Mesendoderm (in vitro differentiated cells): ENCODE data around the gene INO80B.
"Not testable (repeated sequence)": the region's sequence is repeated elsewhere in the genome, so short reads cannot be mapped to it uniquely, and the experiment has no call there.

Source experiments
- DNase-seq: peaks from one replicate; pipeline ENCODE4 v3.0.0; 2013
- H2AK5ac ChIP-seq: 2 replicates; pipeline ENCODE4 v1.6.1; 2013; ENCODE audit warnings: low read length, inconsistent platforms
- H2BK120ac ChIP-seq: 2 replicates; pipeline ENCODE4 v1.6.1; 2013; ENCODE audit warnings: low read depth, mild to moderate bottlenecking, low read length, moderate library complexity, mixed read lengths
- H2BK15ac ChIP-seq: replicated peaks from 2 replicates; pipeline ENCODE4 v1.6.1; 2013; ENCODE audit warnings: low read depth, mild to moderate bottlenecking, moderate library complexity
- H2BK5ac ChIP-seq: 2 replicates; pipeline ENCODE4 v1.6.1; 2013; ENCODE audit warnings: low read length, inconsistent platforms
- H3K18ac ChIP-seq: 2 replicates; pipeline ENCODE4 v1.6.1; 2013; ENCODE audit warnings: mild to moderate bottlenecking, low read length, mixed read lengths
- H3K23ac ChIP-seq: one replicate; pipeline ENCODE4 v1.6.1; 2013; ENCODE audit warnings: low read length
- H3K27ac ChIP-seq: 2 replicates; pipeline ENCODE4 v1.5.1; 2013; ENCODE audit warnings: low read depth, mild to moderate bottlenecking, inconsistent platforms, low read length, moderate library complexity
- H3K27me3 ChIP-seq: 2 replicates; pipeline ENCODE4 v1.6.1; 2013; ENCODE audit warnings: low read length, control low read depth, mild to moderate bottlenecking, inconsistent platforms; ENCODE audit not compliant: insufficient read depth, poor library complexity
- H3K36me3 ChIP-seq: 2 replicates; pipeline ENCODE4 v1.6.1; 2013; ENCODE audit warnings: low read length, inconsistent platforms; ENCODE audit not compliant: control insufficient read depth, insufficient read depth
- H3K4ac ChIP-seq: one replicate; pipeline ENCODE4 v1.6.1; 2013; ENCODE audit warnings: low read depth, mild to moderate bottlenecking, low read length, moderate library complexity
- H3K4me1 ChIP-seq: 2 replicates; pipeline ENCODE4 v1.6.1; 2013; ENCODE audit warnings: low read depth, low read length, inconsistent platforms; ENCODE audit not compliant: control insufficient read depth
- H3K4me2 ChIP-seq: 2 replicates; pipeline ENCODE4 v1.6.1; 2013; ENCODE audit warnings: low read length
- H3K4me3 ChIP-seq: 2 replicates; pipeline ENCODE4 v1.5.1; 2013; ENCODE audit warnings: mild to moderate bottlenecking, low read length
- H3K56ac ChIP-seq: one replicate; pipeline ENCODE4 v1.6.1; 2013; ENCODE audit warnings: low read length
- H3K79me1 ChIP-seq: 2 replicates; pipeline ENCODE4 v1.6.1; 2013; ENCODE audit warnings: low read length, inconsistent platforms
- H3K79me2 ChIP-seq: 2 replicates; pipeline ENCODE4 v1.6.1; 2013; ENCODE audit warnings: mild to moderate bottlenecking, low read length; ENCODE audit not compliant: control insufficient read depth, insufficient read depth
- H3K9ac ChIP-seq: 2 replicates; pipeline ENCODE4 v1.6.1; 2013; ENCODE audit warnings: low read length, inconsistent platforms
- H4K5ac ChIP-seq: one replicate; pipeline ENCODE4 v1.6.1; 2013; ENCODE audit warnings: low read length
- H4K8ac ChIP-seq: one replicate; pipeline ENCODE4 v1.6.1; 2013; ENCODE audit warnings: low read depth, mild to moderate bottlenecking, control low read depth, low read length, moderate library complexity
- WGBS: extraction: QIAGEN DNeasy Blood & Tissue Kit; methylation state at CpG from one replicate; pipeline ENCODE4 v1.1.7; 2013; ENCODE audit warnings: low lambda C conversion rate, missing lambda C conversion rate; ENCODE audit not compliant: insufficient coverage; ENCODE audit errors: extremely low coverage; 5-methylcytosine and 5-hydroxymethylcytosine counted together

The INO80B gene

GRCh38 chr2:74458938-74459363 lies 4.1 kb downstream of the INO80B start:
- Histone ChIP-seq H4K8ac (no peak overlapping the region), H4K5ac (peak overlapping the region; percentile 82), H3K9ac (peak overlapping the region; percentile 100), H3K18ac (no peak overlapping the region), H3K27me3 (no peaks in the 10 kb centered on the region), H3K79me2 (peaks cover 9% of the 10 kb centered on the region), H3K4me3 (peak overlapping the region; percentile 99), H3K36me3 (peaks cover 3% of the 10 kb centered on the region), H3K4ac (peak overlapping the region; percentile 28), H3K23ac (no peak overlapping the region), H2BK15ac (no peak overlapping the region), H2AK5ac (peak overlapping the region; percentile 84), H3K79me1 (peaks cover 10% of the 10 kb centered on the region), H2BK5ac (peak overlapping the region; percentile 35), H3K56ac (peak overlapping the region; percentile 100), H2BK120ac (no peak overlapping the region), H3K4me2 (peak overlapping the region; percentile 96), H3K27ac (no peak overlapping the region), H3K4me1 (peaks cover 6% of the 10 kb centered on the region)
- DNase-seq = no peak
- no CpG with 5 or more reads among the region's 10 CpGs for WGBS

GRCh38 chr2:74459503-74460118 lies 4.7 kb downstream of the INO80B start:
- not testable (repeated sequence) for H3K36me3 ChIP-seq, H3K4me1 ChIP-seq, H3K27ac ChIP-seq, H3K27me3 ChIP-seq, H3K4me3 ChIP-seq, H2BK15ac ChIP-seq, H2BK120ac ChIP-seq, H2BK5ac ChIP-seq, H2AK5ac ChIP-seq, DNase-seq, H3K4ac ChIP-seq, H4K5ac ChIP-seq, H3K23ac ChIP-seq, H4K8ac ChIP-seq, H3K18ac ChIP-seq
- WGBS = no CpG with 5 or more reads among the region's 13 CpGs
- Histone ChIP-seq H3K9ac (peak overlapping the region; percentile 100), H3K4me2 (peak overlapping the region; percentile 4), H3K79me1 (peaks cover 13% of the 10 kb centered on the region), H3K79me2 (peaks cover 13% of the 10 kb centered on the region), H3K56ac (peak overlapping the region; percentile 100)

GRCh38 chr2:74460187-74460586 lies 5.3 kb downstream of the INO80B start:
- H3K27me3 ChIP-seq, H3K27ac ChIP-seq, H4K8ac ChIP-seq, H4K5ac ChIP-seq, H3K4ac ChIP-seq, H2BK120ac ChIP-seq, H3K36me3 ChIP-seq, H3K56ac ChIP-seq, H3K9ac ChIP-seq, H3K18ac ChIP-seq, DNase-seq, H2AK5ac ChIP-seq, H2BK5ac ChIP-seq, H2BK15ac ChIP-seq, H3K4me3 ChIP-seq, H3K23ac ChIP-seq, H3K4me2 ChIP-seq, H3K4me1 ChIP-seq: not testable (repeated sequence)
- H3K79me2 ChIP-seq = peaks cover 17% of the 10 kb centered on the region
- no CpG with 5 or more reads among the region's 10 CpGs for WGBS
- peaks cover 13% of the 10 kb centered on the region for H3K79me1 ChIP-seq

GRCh38 chr2:74461187-74462053 lies 6.5 kb downstream of the INO80B start:
- DNase-seq = peak; percentile 70
- H2BK5ac ChIP-seq = no peak overlapping the region

GRCh38 chr2:74462054-74462785 lies 7.3 kb downstream of the INO80B start:
- Histone ChIP-seq H3K79me2 (peaks cover 15% of the 10 kb centered on the region), H3K56ac (no peak overlapping the region), H4K8ac (no peak overlapping the region), H2BK15ac (no peak overlapping the region), H3K23ac (no peak overlapping the region), H3K4me3 (no peak overlapping the region), H3K9ac (no peak overlapping the region), H3K27me3 (no peaks in the 10 kb centered on the region), H2BK120ac (no peak overlapping the region), H3K79me1 (peaks cover 10% of the 10 kb centered on the region), H2BK5ac (no peak overlapping the region), H3K4me1 (no peaks in the 10 kb centered on the region), H3K36me3 (peaks cover 3% of the 10 kb centered on the region), H3K4me2 (no peak overlapping the region), H3K18ac (no peak overlapping the region), H3K4ac (no peak overlapping the region), H2AK5ac (no peak overlapping the region), H3K27ac (no peak overlapping the region), H4K5ac (no peak overlapping the region)
- no CpG with 5 or more reads among the region's 20 CpGs for WGBS
- DNase-seq = no peak

More at GRCh38 chr2:74461187-74462053, 6.5 kb downstream of the INO80B start:
- H4K5ac ChIP-seq = no peak overlapping the region
- H3K27me3 ChIP-seq = no peaks in the 10 kb centered on the region
- H3K23ac ChIP-seq = no peak overlapping the region
- H3K27ac ChIP-seq = no peak overlapping the region
- H2BK120ac ChIP-seq = no peak overlapping the region
- no peak overlapping the region for H3K4ac ChIP-seq
- H3K4me1 ChIP-seq = peaks cover 4% of the 10 kb centered on the region
- no peak overlapping the region for H3K56ac ChIP-seq
- H2BK15ac ChIP-seq = no peak overlapping the region
- no peak overlapping the region for H3K4me2 ChIP-seq
- H3K79me1 ChIP-seq = peaks cover 10% of the 10 kb centered on the region
- no peak overlapping the region for H3K18ac ChIP-seq
- peaks cover 15% of the 10 kb centered on the region for H3K79me2 ChIP-seq
- no CpG with 5 or more reads among the region's 27 CpGs for WGBS
- no peak overlapping the region for H2AK5ac ChIP-seq
- no peak overlapping the region for H3K9ac ChIP-seq
- peaks cover 3% of the 10 kb centered on the region for H3K36me3 ChIP-seq
- H4K8ac ChIP-seq = no peak overlapping the region
- H3K4me3 ChIP-seq = no peak overlapping the region
